IMR-90 (cell line): ENCODE results near the gene PDF. TPM values are rescaled to one million over a fixed set of nuclear protein-coding genes. Genes with fewer than 3 reads are reported as not detected.

Experiments used
- ATAC-seq: fragments of 200-7000 bp; cut with Tn5 transposase; 2 replicates; pipeline ENCODE4 v1.9.1; 2020; ENCODE audit warnings: low read depth, mild to moderate bottlenecking, moderate library complexity
- BruUV-seq: library from RNA; stranded (reverse); fragments of 400-500 nt; replicated peaks from 2 replicates; lab custom pipeline; 2021; lab: Mats Ljungman, UMichigan
- CTCF ChIA-PET: fragments of 300-600 bp; formaldehyde crosslinking; extraction: SDS; loops from one replicate; lab custom pipeline; 2021; ENCODE audit warnings: antibody characterized with exemption; lab: Yijun Ruan, JAX
- POLR2A ChIA-PET: fragments of 300-600 bp; sonication (Branson Sonifier 250); formaldehyde crosslinking; loops from one replicate; lab custom pipeline; 2022; ENCODE audit warnings: antibody characterized with exemption; ENCODE audit not compliant: unreplicated experiment; lab: Charles Lee
- DNase-seq: peaks from one replicate; pipeline ENCODE4 v3.0.0; 2013
- H2AFZ ChIP-seq: replicated peaks from 2 replicates; pipeline ENCODE3; 2013; ENCODE audit warnings: low read length, mild to moderate bottlenecking; ENCODE audit not compliant: poor library complexity
- H2AK5ac ChIP-seq: 2 replicates; pipeline ENCODE4 v1.6.1; 2013; ENCODE audit warnings: low read depth, low read length, inconsistent platforms
- H2AK9ac ChIP-seq: replicated peaks from 2 replicates; pipeline ENCODE3; 2013; ENCODE audit warnings: mild to moderate bottlenecking, low read depth, low read length, moderate library complexity; ENCODE audit not compliant: poor library complexity
- H2BK120ac ChIP-seq: 2 replicates; pipeline ENCODE4 v1.6.1; 2013; ENCODE audit warnings: low read depth, low read length, inconsistent platforms
- H2BK15ac ChIP-seq: 3 replicates; pipeline ENCODE4 v1.6.1; 2013; ENCODE audit warnings: low read depth, low read length, inconsistent platforms
- H2BK20ac ChIP-seq: 2 replicates; pipeline ENCODE4 v1.6.1; 2013; ENCODE audit warnings: low read depth, mild to moderate bottlenecking, inconsistent platforms, low read length, moderate library complexity
- H2BK5ac ChIP-seq: 2 replicates; pipeline ENCODE4 v1.6.1; 2013; ENCODE audit warnings: mild to moderate bottlenecking, low read depth, low read length, inconsistent platforms; ENCODE audit not compliant: poor library complexity, severe bottlenecking
- H3K14ac ChIP-seq: replicated peaks from 2 replicates; pipeline ENCODE4 v1.6.1; 2013; ENCODE audit warnings: low read depth, low read length, inconsistent platforms
- H3K18ac ChIP-seq: 2 replicates; pipeline ENCODE4 v1.6.1; 2013; ENCODE audit warnings: low read depth, low read length, control low read depth
- H3K23ac ChIP-seq: 2 replicates; pipeline ENCODE4 v1.6.1; 2013; ENCODE audit warnings: low read depth, low read length, inconsistent platforms
- H3K27ac ChIP-seq: 2 replicates; pipeline ENCODE4 v1.5.1; 2013; ENCODE audit warnings: mild to moderate bottlenecking, control low read depth, low read length; ENCODE audit not compliant: insufficient read depth
- H3K27me3 ChIP-seq: 2 replicates; pipeline ENCODE4 v1.6.1; 2013; ENCODE audit warnings: low read length; ENCODE audit not compliant: control insufficient read depth, insufficient read depth
- H3K36me3 ChIP-seq: 2 replicates; pipeline ENCODE4 v1.6.1; 2013; ENCODE audit warnings: low read length, mixed read lengths; ENCODE audit not compliant: control insufficient read depth, insufficient read depth
- H3K4ac ChIP-seq: 2 replicates; pipeline ENCODE4 v1.6.1; 2013; ENCODE audit warnings: low read depth, low read length, inconsistent platforms
- H3K4me1 ChIP-seq: 2 replicates; pipeline ENCODE4 v1.6.1; 2013; ENCODE audit warnings: low read length, mixed read lengths; ENCODE audit not compliant: control insufficient read depth, insufficient read depth
- H3K4me2 ChIP-seq: 2 replicates; pipeline ENCODE4 v1.6.1; 2013; ENCODE audit warnings: low read depth, mild to moderate bottlenecking, control low read depth, low read length, moderate library complexity
- H3K4me3 ChIP-seq: 2 replicates; pipeline ENCODE4 v1.5.1; 2013; ENCODE audit warnings: low read depth, mild to moderate bottlenecking, control low read depth, low read length, moderate library complexity; ENCODE audit not compliant: insufficient read depth
- H3K56ac ChIP-seq: 2 replicates; pipeline ENCODE4 v1.6.1; 2013; ENCODE audit warnings: low read length, inconsistent platforms; ENCODE audit not compliant: insufficient read depth; ENCODE audit errors: extremely low read depth
- H3K79me1 ChIP-seq, 2 experiments: 2 replicates each; pipeline ENCODE4 v1.6.1; 2013; ENCODE audit warnings: low read length in 2 of 2, inconsistent platforms in 1 of 2, low read depth in 1 of 2
- H3K9ac ChIP-seq: 2 replicates; pipeline ENCODE4 v1.6.1; 2013; ENCODE audit warnings: low read depth, low read length, control low read depth
- H3K9me1 ChIP-seq: 2 replicates; pipeline ENCODE4 v1.6.1; 2013; ENCODE audit warnings: low read length, inconsistent platforms; ENCODE audit not compliant: insufficient read depth
- H3K9me3 ChIP-seq: 2 replicates; pipeline ENCODE4 v1.6.1; 2013; ENCODE audit warnings: low read length; ENCODE audit not compliant: control insufficient read depth, insufficient read depth
- H4K20me1 ChIP-seq: 2 replicates; pipeline ENCODE4 v1.6.1; 2013; ENCODE audit warnings: low read length, inconsistent platforms; ENCODE audit not compliant: insufficient read depth
- H4K5ac ChIP-seq: 2 replicates; pipeline ENCODE4 v1.6.1; 2013; ENCODE audit warnings: mild to moderate bottlenecking, low read depth, low read length, control low read depth
- H4K8ac ChIP-seq, 2 experiments: 2 replicates each; pipeline ENCODE4 v1.6.1; 2013; ENCODE audit warnings: low read depth in 2 of 2, low read length in 2 of 2, control low read depth in 1 of 2, inconsistent platforms in 1 of 2
- H4K91ac ChIP-seq: 2 replicates; pipeline ENCODE4 v1.6.1; 2013; ENCODE audit warnings: low read depth, low read length, inconsistent platforms; ENCODE audit not compliant: insufficient read depth
- BHLHE40 ChIP-seq: fragments of 150-350 bp; IDR thresholded peaks from 2 replicates; pipeline ENCODE4 v1.6.1; 2016; ENCODE audit warnings: mild to moderate bottlenecking, low read depth, low read length
- CEBPB ChIP-seq: IDR thresholded peaks from 2 replicates; pipeline ENCODE4 v1.6.1; 2012; ENCODE audit warnings: low read depth, low read length, improper control_type of control experiment
- CHD1 ChIP-seq: IDR thresholded peaks from 2 replicates; pipeline ENCODE4 v1.6.1; 2012; ENCODE audit warnings: low read depth, low read length, improper control_type of control experiment
- FOS ChIP-seq: fragments of 150-350 bp; IDR thresholded peaks from 2 replicates; pipeline ENCODE4 v1.6.1; 2016; ENCODE audit warnings: low read depth, low read length
- MAZ ChIP-seq: IDR thresholded peaks from 2 replicates; pipeline ENCODE4 v1.6.1; 2012; ENCODE audit warnings: low read depth, mild to moderate bottlenecking, low read length, improper control_type of control experiment, moderate library complexity, borderline replicate concordance
- MXI1 ChIP-seq: IDR thresholded peaks from 2 replicates; pipeline ENCODE4 v1.6.1; 2012; ENCODE audit warnings: low read depth, mild to moderate bottlenecking, low read length, moderate library complexity, borderline replicate concordance
- NFE2L2 ChIP-seq: fragments of 150-350 bp; IDR thresholded peaks from 2 replicates; pipeline ENCODE4 v1.6.1; 2016; ENCODE audit warnings: low read depth, mild to moderate bottlenecking, low read length
- POLR2A ChIP-seq: IDR thresholded peaks from 2 replicates; pipeline ENCODE4 v1.6.1; 2012; ENCODE audit warnings: mild to moderate bottlenecking, low read depth, low read length
- RAD21 ChIP-seq: IDR thresholded peaks from 2 replicates; pipeline ENCODE4 v1.6.1; 2012; ENCODE audit warnings: low read length, improper control_type of control experiment
- RCOR1 ChIP-seq: IDR thresholded peaks from 2 replicates; pipeline ENCODE4 v1.6.1; 2012; ENCODE audit warnings: mild to moderate bottlenecking, low read length, improper control_type of control experiment; ENCODE audit not compliant: insufficient replicate concordance
- RFX5 ChIP-seq: IDR thresholded peaks from 2 replicates; pipeline ENCODE4 v1.8.0; 2012; ENCODE audit warnings: low read depth, mild to moderate bottlenecking, low read length, moderate library complexity
- SMC3 ChIP-seq: fragments of 150-350 bp; IDR thresholded peaks from 2 replicates; pipeline ENCODE4 v1.6.1; 2016; ENCODE audit warnings: low read depth, mild to moderate bottlenecking, antibody characterized with exemption, low read length, moderate library complexity
- WGBS, 2 experiments: methylation state at CpG; one replicate each; pipeline versions ENCODE4 v1.1.5 to v1.1.7; 2013; ENCODE audit warnings: missing lambda C conversion rate in 2 of 2; ENCODE audit not compliant: insufficient read length in 1 of 2; ENCODE audit errors: extremely low coverage in 2 of 2; 5-methylcytosine and 5-hydroxymethylcytosine counted together
- dilution Hi-C: fragments of 300-500 bp; cut with HindIII; formaldehyde crosslinking; loops from one replicate; pipeline ENCODE4 v1.14.3; 2018; ENCODE audit warnings: low sequenced_read_pairs; ENCODE audit not compliant: unreplicated experiment
- in situ Hi-C: fragments of 300-500 bp; cut with MboI; formaldehyde crosslinking; loops from 3 replicates; pipeline ENCODE4 v1.14.3; 2019; ENCODE audit warnings: low sequenced_read_pairs, inconsistent platforms, mixed read lengths
- intact Hi-C: fragments of 100-400 bp; cut with micrococcal nuclease; formaldehyde crosslinking; loops from 2 replicates; pipeline ENCODE4 v1.10.0; 2022
- polyA plus RNA-seq, 3 experiments: library from polyadenylated mRNA; depleted of rRNA; stranded (reverse); fragments of >200 nt; gene quantifications; 2 replicates each; pipeline ENCODE4 v1.2.3, GENCODE V29; 2012; ENCODE audit warnings: low replicate concordance in 1 of 3
- total RNA-seq: library from RNA; depleted of rRNA; stranded (reverse); fragments of >200 nt; gene quantifications from 2 replicates; pipeline ENCODE4 v1.2.3, GENCODE V29; 2012
- TF ChIP-seq, protein P1 (sequence below): fragments of 150-350 bp; IDR thresholded peaks from 2 replicates; pipeline ENCODE4 v1.6.1; 2016; ENCODE audit warnings: low read depth, mild to moderate bottlenecking, low read length, moderate library complexity, borderline replicate concordance
- TF ChIP-seq, protein P2 (sequence below): conservative IDR thresholded peaks from 2 replicates; pipeline ENCODE4 v1.5.1; 2012; ENCODE audit warnings: mild to moderate bottlenecking, low read depth, low read length, improper control_type of control experiment

Gene PDF
- total and polyA plus RNA-seq, 2 of the 4 experiments (the other 2 are of a cell fraction): 4.5 to 6.4 TPM

DNA sequence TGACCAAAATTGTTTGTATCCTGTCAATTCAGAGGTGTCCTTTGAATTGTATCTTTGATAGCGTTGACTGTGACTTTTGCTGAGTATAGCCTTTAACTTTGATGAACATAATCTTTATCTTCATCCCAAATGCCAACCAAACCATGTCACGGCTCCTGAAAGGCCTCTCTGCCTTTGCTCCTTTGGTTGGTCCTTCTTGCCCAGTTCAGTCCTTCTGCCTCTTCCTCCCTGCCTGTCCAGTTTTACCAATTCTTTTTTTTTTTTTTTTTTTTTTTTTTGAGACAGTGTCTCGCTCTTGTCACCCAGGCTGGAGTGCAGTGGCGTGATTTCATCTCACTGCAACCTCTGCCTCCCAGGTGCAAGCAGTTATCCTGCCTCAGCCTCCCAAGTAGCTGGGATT, 32.1 kb downstream of the PDF start:
- Histone ChIP-seq H2BK5ac (no peak overlapping the region), H2AK9ac (no peak overlapping the region), H3K14ac (no peak overlapping the region), H3K9ac (no peak overlapping the region), H3K36me3 (peaks cover 35% of the 10 kb centered on the region), H3K4me1 (peaks cover 4% of the 10 kb centered on the region), H3K4ac (no peak overlapping the region), H3K56ac (no peak overlapping the region), H3K9me1 (peaks cover 12% of the 10 kb centered on the region), H2BK120ac (no peak overlapping the region), H3K23ac (no peak overlapping the region), H3K4me2 (no peak overlapping the region), H4K8ac (no peak overlapping the region), H3K79me1 (peaks cover 7 to 64% of the 10 kb centered on the region in 2 experiments; a peak in 3 of 4 replicates), H2BK15ac (no peak overlapping the region), H2BK20ac (no peak overlapping the region), H2AK5ac (no peak overlapping the region), H3K4me3 (no peak overlapping the region), H2AFZ (no peak overlapping the region), H3K27ac (no peak overlapping the region), H4K20me1 (peaks cover 3% of the 10 kb centered on the region; the same call in 1 of the 2 replicates), H3K27me3 (no peaks in the 10 kb centered on the region), H3K9me3 (no peaks in the 10 kb centered on the region), H4K5ac (no peak overlapping the region), H4K91ac (no peak overlapping the region), H3K18ac (no peak overlapping the region)
- TF ChIP-seq, protein P1, sequence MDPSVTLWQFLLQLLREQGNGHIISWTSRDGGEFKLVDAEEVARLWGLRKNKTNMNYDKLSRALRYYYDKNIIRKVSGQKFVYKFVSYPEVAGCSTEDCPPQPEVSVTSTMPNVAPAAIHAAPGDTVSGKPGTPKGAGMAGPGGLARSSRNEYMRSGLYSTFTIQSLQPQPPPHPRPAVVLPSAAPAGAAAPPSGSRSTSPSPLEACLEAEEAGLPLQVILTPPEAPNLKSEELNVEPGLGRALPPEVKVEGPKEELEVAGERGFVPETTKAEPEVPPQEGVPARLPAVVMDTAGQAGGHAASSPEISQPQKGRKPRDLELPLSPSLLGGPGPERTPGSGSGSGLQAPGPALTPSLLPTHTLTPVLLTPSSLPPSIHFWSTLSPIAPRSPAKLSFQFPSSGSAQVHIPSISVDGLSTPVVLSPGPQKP: no peak
- TF ChIP-seq CHD1: no peak
- TF ChIP-seq BHLHE40: no peak
- no peak for TF ChIP-seq MXI1
- no peak for TF ChIP-seq FOS
- no peak for TF ChIP-seq RCOR1
- no peak for TF ChIP-seq CEBPB
- no peak for TF ChIP-seq RAD21
- TF ChIP-seq POLR2A: no peak
- TF ChIP-seq, protein P2, sequence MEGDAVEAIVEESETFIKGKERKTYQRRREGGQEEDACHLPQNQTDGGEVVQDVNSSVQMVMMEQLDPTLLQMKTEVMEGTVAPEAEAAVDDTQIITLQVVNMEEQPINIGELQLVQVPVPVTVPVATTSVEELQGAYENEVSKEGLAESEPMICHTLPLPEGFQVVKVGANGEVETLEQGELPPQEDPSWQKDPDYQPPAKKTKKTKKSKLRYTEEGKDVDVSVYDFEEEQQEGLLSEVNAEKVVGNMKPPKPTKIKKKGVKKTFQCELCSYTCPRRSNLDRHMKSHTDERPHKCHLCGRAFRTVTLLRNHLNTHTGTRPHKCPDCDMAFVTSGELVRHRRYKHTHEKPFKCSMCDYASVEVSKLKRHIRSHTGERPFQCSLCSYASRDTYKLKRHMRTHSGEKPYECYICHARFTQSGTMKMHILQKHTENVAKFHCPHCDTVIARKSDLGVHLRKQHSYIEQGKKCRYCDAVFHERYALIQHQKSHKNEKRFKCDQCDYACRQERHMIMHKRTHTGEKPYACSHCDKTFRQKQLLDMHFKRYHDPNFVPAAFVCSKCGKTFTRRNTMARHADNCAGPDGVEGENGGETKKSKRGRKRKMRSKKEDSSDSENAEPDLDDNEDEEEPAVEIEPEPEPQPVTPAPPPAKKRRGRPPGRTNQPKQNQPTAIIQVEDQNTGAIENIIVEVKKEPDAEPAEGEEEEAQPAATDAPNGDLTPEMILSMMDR: no peak
- no peak for TF ChIP-seq MAZ
- no peak for TF ChIP-seq NFE2L2
- TF ChIP-seq SMC3: no peak
- TF ChIP-seq RFX5: no peak
- ATAC-seq: no peak
- no peak for DNase-seq
- BruUV-seq: no TSS peak
- in situ Hi-C loops (no loop called here), dilution Hi-C loops (no loop called here), intact Hi-C loops (no loop called here)
- ChIA-PET CTCF (no interaction called here), POLR2A (no interaction called here)
- no CpG with 5 or more reads among the region's 4 CpGs for WGBS, 2 experiments
